GM06990 (cell line): ENCODE results near the gene HS3ST2.

Experiments used
- DNase-seq: peaks from one replicate; pipeline ENCODE4 v3.0.0-alpha.2; 2011; ENCODE audit not compliant: insufficient read length; ENCODE audit errors: extremely low read depth
- H3K27me3 ChIP-seq: replicated peaks from 2 replicates; pipeline ENCODE4 v1.6.0; 2011; ENCODE audit warnings: low read length; ENCODE audit not compliant: control insufficient read depth, insufficient read depth
- H3K36me3 ChIP-seq: 2 replicates; pipeline ENCODE4 v1.5.1; 2011; ENCODE audit warnings: low read length; ENCODE audit not compliant: control insufficient read depth, insufficient read depth
- H3K4me3 ChIP-seq: replicated peaks from 2 replicates; pipeline ENCODE4 v1.5.1; 2011; ENCODE audit warnings: low read depth, mild to moderate bottlenecking, control low read depth, low read length
- CTCF ChIP-seq: IDR thresholded peaks from 2 replicates; pipeline ENCODE4 v1.5.1; 2011; ENCODE audit warnings: low read length, control low read depth, mild to moderate bottlenecking, inconsistent platforms; ENCODE audit not compliant: insufficient read depth, poor library complexity, severe bottlenecking

Gene HS3ST2

GRCh38 chr16:22942811-22943210 is 128.8 kb downstream of the HS3ST2 start:
- Histone ChIP-seq H3K36me3 (no peaks in the 10 kb centered on the region), H3K27me3 (no peaks in the 10 kb centered on the region), H3K4me3 (no peak overlapping the region)
- no peak for DNase-seq
- TF ChIP-seq CTCF: no peak

GRCh38 chr16:22945361-22945760 is 131.4 kb downstream of the HS3ST2 start:
- Histone ChIP-seq H3K27me3 (no peaks in the 10 kb centered on the region), H3K36me3 (no peaks in the 10 kb centered on the region), H3K4me3 (no peak overlapping the region)
- DNase-seq: no peak
- TF ChIP-seq CTCF: no peak

GRCh38 chr16:22946433-22946832 is 132.5 kb downstream of the HS3ST2 start:
- no peak for DNase-seq
- TF ChIP-seq CTCF: no peak
- Histone ChIP-seq H3K36me3 (no peaks in the 10 kb centered on the region), H3K4me3 (no peak overlapping the region), H3K27me3 (no peaks in the 10 kb centered on the region)

GRCh38 chr16:22948058-22948602 is 134.2 kb downstream of the HS3ST2 start:
- TF ChIP-seq CTCF: no peak
- Histone ChIP-seq H3K27me3 (no peaks in the 10 kb centered on the region), H3K4me3 (no peak overlapping the region), H3K36me3 (no peaks in the 10 kb centered on the region)
- DNase-seq: no peak

GRCh38 chr16:22948603-22949368 is 134.8 kb downstream of the HS3ST2 start:
- no peaks in the 10 kb centered on the region for H3K36me3 ChIP-seq
- no peaks in the 10 kb centered on the region for H3K27me3 ChIP-seq
- no peak for DNase-seq
- no peak overlapping the region for H3K4me3 ChIP-seq
- TF ChIP-seq CTCF: peak; percentile 69
